ENCODE results near the gene EVC2.

The EVC2 gene

GRCh38 chr4:5711479-5712184 is 3.3 kb upstream of the EVC2 start:
- no peak for DNase-seq

GRCh38 chr4:5710961-5711478 is 2.7 kb upstream of the EVC2 start, which contains the start of gene EVC:
Gene EVC, plus strand, starts transcription at chr4:5711201. Its CDS starts 180 bp downstream, at chr4:5711381.
- peak; percentile 4 for DNase-seq

- DNase-seq, result no peak
These were observed 2.0 kb upstream of the EVC2 start for GRCh38 chr4:5710065-5710960.

GRCh38 chr4:5709207-5709575 is 832 bp upstream of the EVC2 start:
- no peak for DNase-seq

- no peak for DNase-seq
These were observed 446 bp downstream of the EVC2 start for GRCh38 chr4:5707778-5708448.

- no peak for DNase-seq
These were observed 993 bp downstream of the EVC2 start for GRCh38 chr4:5707366-5707765.

- DNase-seq, result no peak
These were observed 1.7 kb downstream of the EVC2 start for GRCh38 chr4:5706486-5707290.

- DNase-seq, result no peak
These were observed 2.6 kb downstream of the EVC2 start for GRCh38 chr4:5705647-5706320.

GRCh38 chr4:5704276-5704675 is 4.1 kb downstream of the EVC2 start:
- no peak for DNase-seq

- no peak for DNase-seq
These were observed 4.5 kb downstream of the EVC2 start for GRCh38 chr4:5703831-5704230.

GRCh38 chr4:5701971-5702370 is 6.4 kb downstream of the EVC2 start:
- DNase-seq, result no peak

- DNase-seq, result no peak
These were observed 7.9 kb downstream of the EVC2 start for GRCh38 chr4:5700459-5700858.

GRCh38 chr4:5696341-5696740 is 12.0 kb downstream of the EVC2 start:
- DNase-seq, result no peak

- DNase-seq, result no peak
These were observed 14.5 kb downstream of the EVC2 start for GRCh38 chr4:5693871-5694270.

GRCh38 chr4:5691491-5692132 is 16.7 kb downstream of the EVC2 start:
- DNase-seq, result no peak

- no peak for DNase-seq
These were observed 19.3 kb downstream of the EVC2 start for GRCh38 chr4:5689065-5689464.

GRCh38 chr4:5686338-5686737 is 22.0 kb downstream of the EVC2 start:
- no peak for DNase-seq

GRCh38 chr4:5685296-5685695 is 23.1 kb downstream of the EVC2 start:
- no peak for DNase-seq

GRCh38 chr4:5683566-5683965 is 24.8 kb downstream of the EVC2 start:
- no peak for DNase-seq

GRCh38 chr4:5678977-5679376 is 29.4 kb downstream of the EVC2 start:
- no peak for DNase-seq

- no peak for DNase-seq
These were observed 31.6 kb downstream of the EVC2 start for GRCh38 chr4:5676763-5677162.

Measured in NCI-H1694 treated with DMSO at 0.1 percent for 48 hours (cell line).